Peyer's patch (tissue), 4 donors: ENCODE measurements around the gene TNIK.

Experiments
- CTCF ChIP-seq, 6 experiments: fragments of 450-650 bp in 4 of 6; fragments of 200-600 bp in 2 of 6; sonication (generic) in 1 of 6; IDR thresholded peaks; one replicate each; pipeline ENCODE4 v1.5.1; 2017 to 2019; ENCODE audit warnings: antibody characterized with exemption in 6 of 6, mild to moderate bottlenecking in 3 of 6, moderate library complexity in 1 of 6
- POLR2A ChIP-seq, 2 donors: fragments of 450-650 bp; IDR thresholded peaks; one replicate each; pipeline ENCODE4 v1.5.1; 2017; ENCODE audit warnings: antibody characterized with exemption in 2 of 2, mild to moderate bottlenecking in 2 of 2, moderate library complexity in 2 of 2

- TF ChIP-seq CTCF (IDR thresholded peaks at IDR 0.05) (no peak), POLR2A (IDR thresholded peaks at IDR 0.05) (no peak)
Measured at GRCh38 chr3:171371354-171371753, 88.9 kb downstream of the TNIK start.
